ENCODE measurements around the gene CNPY2. TPM values are rescaled to one million over a fixed set of nuclear protein-coding genes. Genes with fewer than 3 reads are reported as not detected.

Gene CNPY2
- total RNA-seq, 1 experiment from 2014 or later: 193 TPM

- TF ChIP-seq FOXJ3 (CRISPR knock-in tag; IDR thresholded peaks at IDR 0.05; ENCODE audit: borderline replicate concordance) (no peak), ARID4B (CRISPR knock-in tag; IDR thresholded peaks at IDR 0.05; ENCODE audit: borderline replicate concordance) (no peak), GRHL2 (CRISPR knock-in tag; IDR thresholded peaks at IDR 0.05; ENCODE audit: insufficient replicate concordance, severe bottlenecking) (no peak)
Measured at GRCh38 chr12:56297400-56297799, 18.4 kb downstream of the CNPY2 start (continued).

- H3K4me1 Mint-ChIP-seq: peaks cover 26% of the 10 kb centered on the region
- CTCF ChIA-PET: interaction anchor here (1.4 kb wide), 2 partner anchors 29 to 106 kb away, joined by 6 to 7 read pairs; partner anchors contain the start of gene COQ10A
- H3K36me3 Mint-ChIP-seq: peaks cover 24% of the 10 kb centered on the region
- no peak overlapping the region; the same call in none of the 2 replicates for H3K27ac Mint-ChIP-seq
- POLR2A ChIA-PET: no interaction called here
- H3K27me3 Mint-ChIP-seq (ENCODE audit: low read depth): no peaks in the 10 kb centered on the region
- TF ChIP-seq CREM (CRISPR knock-in tag; IDR thresholded peaks at IDR 0.05) (no peak), SMAD4 (CRISPR knock-in tag; IDR thresholded peaks at IDR 0.05) (no peak), CDX4 (CRISPR knock-in tag; IDR thresholded peaks at IDR 0.05; ENCODE audit: borderline replicate concordance) (no peak), ZMAT4 (CRISPR knock-in tag; IDR thresholded peaks at IDR 0.05) (no peak), CREB1 (CRISPR knock-in tag; IDR thresholded peaks at IDR 0.05) (no peak), PRRX2 (CRISPR knock-in tag; IDR thresholded peaks at IDR 0.05) (no peak), GABPB1 (CRISPR knock-in tag; IDR thresholded peaks at IDR 0.05) (peak; percentile 46; the same call in 1 of the 2 replicates)
- H3K4me3 Mint-ChIP-seq: no peak overlapping the region
- H3K9me3 Mint-ChIP-seq: no peaks in the 10 kb centered on the region
- DNase-seq (ENCODE audit: low spot score): no peak
- no peak for ATAC-seq
Measured at GRCh38 chr12:56296295-56296694, 19.5 kb downstream of the CNPY2 start.

- ATAC-seq (no peak), DNase-seq (ENCODE audit: low spot score) (no peak)
- CTCF ChIA-PET: no interaction called here
- no peaks in the 10 kb centered on the region for H3K27me3 Mint-ChIP-seq (ENCODE audit: low read depth)
- no peak overlapping the region for H3K4me3 Mint-ChIP-seq
- H3K27ac Mint-ChIP-seq: no peak overlapping the region; the same call in 1 of the 2 replicates
- H3K4me1 Mint-ChIP-seq: peaks cover 12% of the 10 kb centered on the region
- POLR2A ChIA-PET: interaction anchor here (0.8 kb wide), 1 partner anchor 22 kb away, joined by 3 read pairs; the partner anchor contains the start of gene CNPY2
- TF ChIP-seq ATF6 (CRISPR knock-in tag; IDR thresholded peaks at IDR 0.05): no peak
- TF ChIP-seq JUN (CRISPR knock-in tag; IDR thresholded peaks at IDR 0.05): no peak
- no peaks in the 10 kb centered on the region for H3K9me3 Mint-ChIP-seq
- H3K36me3 Mint-ChIP-seq: peaks cover 39% of the 10 kb centered on the region
Measured at GRCh38 chr12:56293795-56294194, 22.0 kb downstream of the CNPY2 start.

GRCh38 chr12:56288705-56289387, 26.9 kb downstream of the CNPY2 start:
- TF ChIP-seq ATF1 (CRISPR knock-in tag; IDR thresholded peaks at IDR 0.05) (no peak), ZNF416 (CRISPR knock-in tag; IDR thresholded peaks at IDR 0.05) (no peak), ZNF121 (CRISPR knock-in tag; IDR thresholded peaks at IDR 0.05) (0 out of 2 replicates have a peak, but pooled peaks have one; percentile 30), GTF2I (CRISPR knock-in tag; conservative IDR thresholded peaks at IDR 0.05) (no peak), NR1H2 (CRISPR knock-in tag; IDR thresholded peaks at IDR 0.05) (no peak), ELF4 (CRISPR knock-in tag; IDR thresholded peaks at IDR 0.05; ENCODE audit: low read depth) (no peak), NFE2L1 (CRISPR knock-in tag; IDR thresholded peaks at IDR 0.05) (no peak), IRF1 (CRISPR knock-in tag; IDR thresholded peaks at IDR 0.05) (no peak)
- ChIA-PET CTCF (no interaction called here), POLR2A (no interaction called here)
- peaks cover 33% of the 10 kb centered on the region for H3K36me3 Mint-ChIP-seq
- DNase-seq (ENCODE audit: low spot score): no peak
- no peak overlapping the region for H3K4me3 Mint-ChIP-seq
- no peaks in the 10 kb centered on the region for H3K27me3 Mint-ChIP-seq (ENCODE audit: low read depth)
- H3K9me3 Mint-ChIP-seq: no peaks in the 10 kb centered on the region
- ATAC-seq: no peak
- no peak overlapping the region for H3K27ac Mint-ChIP-seq
- H3K4me1 Mint-ChIP-seq: peaks cover 9% of the 10 kb centered on the region

Data from WTC11 (cell line).